K562 treated with DMSO at 1 percent for 12 hours (cell line): ENCODE results near the gene PROSER2. TPM values are rescaled to one million over a fixed set of nuclear protein-coding genes. Genes with fewer than 3 reads are reported as not detected.

Experiments
- total RNA-seq: library from RNA; unstranded; fragments of 300-600 nt; gene quantifications from 2 replicates; pipeline ENCODE4 v1.2.3, GENCODE V29; 2022; ENCODE audit not compliant: insufficient read depth

PROSER2 gene, protein sequence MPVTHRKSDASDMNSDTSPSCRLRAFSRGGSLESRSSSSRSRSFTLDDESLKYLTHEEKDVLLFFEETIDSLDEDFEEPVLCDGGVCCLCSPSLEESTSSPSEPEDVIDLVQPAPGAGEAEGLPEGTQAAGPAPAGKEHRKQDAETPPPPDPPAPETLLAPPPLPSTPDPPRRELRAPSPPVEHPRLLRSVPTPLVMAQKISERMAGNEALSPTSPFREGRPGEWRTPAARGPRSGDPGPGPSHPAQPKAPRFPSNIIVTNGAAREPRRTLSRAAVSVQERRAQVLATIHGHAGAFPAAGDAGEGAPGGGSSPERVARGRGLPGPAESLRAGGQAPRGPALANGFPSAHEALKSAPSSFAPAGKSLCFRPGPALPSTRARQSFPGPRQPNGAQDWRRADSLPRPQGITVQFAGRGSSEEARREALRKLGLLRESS
- total RNA-seq = 4.7 and 5.6 TPM in 2 replicates

GRCh38 chr10:11823122-11823988, at the start of gene PROSER2:
PROSER2 (plus strand) TSS chr10:11823356; CDS start chr10:11852078, 28,722 bp downstream.

Other genes starting within 250 kb of the PROSER2 start
- 6.6 and 21.9 TPM in 2 replicates for gene USP6NL, start 211.7 kb upstream of the PROSER2 start, total RNA-seq
- gene ECHDC3, start 81.0 kb upstream of the PROSER2 start, total RNA-seq = 20.2 and 21.7 TPM in 2 replicates
- 6.9 and 18.8 TPM in 2 replicates for gene UPF2, start 219.5 kb downstream of the PROSER2 start, total RNA-seq
- 4.6 and 14.2 TPM in 2 replicates for gene DHTKD1, start 245.6 kb downstream of the PROSER2 start, total RNA-seq